Fibroblast of pulmonary artery (primary cell): ENCODE results near the gene SLC2A10.

Source experiments
- DNase-seq: peaks from one replicate; pipeline ENCODE4 v3.0.0-alpha.2; 2010; ENCODE audit warnings: low read depth
- H3K4me3 ChIP-seq: replicated peaks from 2 replicates; pipeline ENCODE4 v1.5.1; 2011; ENCODE audit warnings: low read depth, mild to moderate bottlenecking, control low read depth, low read length, moderate library complexity
- TF ChIP-seq, protein P1 (sequence below): IDR thresholded peaks from 2 replicates; pipeline ENCODE4 v1.5.1; 2011; ENCODE audit warnings: mild to moderate bottlenecking, control low read depth, low read length, inconsistent platforms; ENCODE audit errors: missing control alignments

Gene SLC2A10

DNA sequence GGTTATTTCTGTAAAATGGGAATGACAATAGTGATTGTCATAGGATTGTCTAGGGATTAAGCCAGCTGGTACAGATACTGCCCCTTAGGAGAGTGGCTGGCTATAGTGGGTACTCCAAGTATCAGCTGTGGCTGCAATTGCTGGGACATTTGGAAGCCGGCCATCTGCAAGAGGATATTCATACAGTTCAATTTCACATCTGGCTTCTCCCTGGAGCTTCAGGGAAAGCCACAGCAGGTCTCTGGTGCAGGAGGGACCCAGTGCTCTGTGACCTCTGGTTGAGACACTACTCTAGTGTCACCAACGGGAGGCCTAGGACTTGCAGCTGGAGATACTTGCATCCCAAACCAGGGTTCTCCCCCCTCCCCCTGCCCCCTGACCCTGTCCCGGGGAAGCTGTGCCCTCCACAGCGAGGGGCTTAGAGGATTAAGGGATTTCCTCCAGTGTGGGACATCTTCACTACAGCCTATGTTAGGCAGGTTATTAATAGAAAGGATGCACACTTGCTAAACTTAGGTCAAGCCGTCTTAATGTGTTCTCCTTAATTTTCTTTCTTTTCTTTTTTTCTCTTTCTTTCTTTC lies 2.7 kb downstream of the SLC2A10 start:
- TF ChIP-seq, protein P1, sequence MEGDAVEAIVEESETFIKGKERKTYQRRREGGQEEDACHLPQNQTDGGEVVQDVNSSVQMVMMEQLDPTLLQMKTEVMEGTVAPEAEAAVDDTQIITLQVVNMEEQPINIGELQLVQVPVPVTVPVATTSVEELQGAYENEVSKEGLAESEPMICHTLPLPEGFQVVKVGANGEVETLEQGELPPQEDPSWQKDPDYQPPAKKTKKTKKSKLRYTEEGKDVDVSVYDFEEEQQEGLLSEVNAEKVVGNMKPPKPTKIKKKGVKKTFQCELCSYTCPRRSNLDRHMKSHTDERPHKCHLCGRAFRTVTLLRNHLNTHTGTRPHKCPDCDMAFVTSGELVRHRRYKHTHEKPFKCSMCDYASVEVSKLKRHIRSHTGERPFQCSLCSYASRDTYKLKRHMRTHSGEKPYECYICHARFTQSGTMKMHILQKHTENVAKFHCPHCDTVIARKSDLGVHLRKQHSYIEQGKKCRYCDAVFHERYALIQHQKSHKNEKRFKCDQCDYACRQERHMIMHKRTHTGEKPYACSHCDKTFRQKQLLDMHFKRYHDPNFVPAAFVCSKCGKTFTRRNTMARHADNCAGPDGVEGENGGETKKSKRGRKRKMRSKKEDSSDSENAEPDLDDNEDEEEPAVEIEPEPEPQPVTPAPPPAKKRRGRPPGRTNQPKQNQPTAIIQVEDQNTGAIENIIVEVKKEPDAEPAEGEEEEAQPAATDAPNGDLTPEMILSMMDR, result no peak
- no peak overlapping the region for H3K4me3 ChIP-seq
- no peak for DNase-seq

DNA sequence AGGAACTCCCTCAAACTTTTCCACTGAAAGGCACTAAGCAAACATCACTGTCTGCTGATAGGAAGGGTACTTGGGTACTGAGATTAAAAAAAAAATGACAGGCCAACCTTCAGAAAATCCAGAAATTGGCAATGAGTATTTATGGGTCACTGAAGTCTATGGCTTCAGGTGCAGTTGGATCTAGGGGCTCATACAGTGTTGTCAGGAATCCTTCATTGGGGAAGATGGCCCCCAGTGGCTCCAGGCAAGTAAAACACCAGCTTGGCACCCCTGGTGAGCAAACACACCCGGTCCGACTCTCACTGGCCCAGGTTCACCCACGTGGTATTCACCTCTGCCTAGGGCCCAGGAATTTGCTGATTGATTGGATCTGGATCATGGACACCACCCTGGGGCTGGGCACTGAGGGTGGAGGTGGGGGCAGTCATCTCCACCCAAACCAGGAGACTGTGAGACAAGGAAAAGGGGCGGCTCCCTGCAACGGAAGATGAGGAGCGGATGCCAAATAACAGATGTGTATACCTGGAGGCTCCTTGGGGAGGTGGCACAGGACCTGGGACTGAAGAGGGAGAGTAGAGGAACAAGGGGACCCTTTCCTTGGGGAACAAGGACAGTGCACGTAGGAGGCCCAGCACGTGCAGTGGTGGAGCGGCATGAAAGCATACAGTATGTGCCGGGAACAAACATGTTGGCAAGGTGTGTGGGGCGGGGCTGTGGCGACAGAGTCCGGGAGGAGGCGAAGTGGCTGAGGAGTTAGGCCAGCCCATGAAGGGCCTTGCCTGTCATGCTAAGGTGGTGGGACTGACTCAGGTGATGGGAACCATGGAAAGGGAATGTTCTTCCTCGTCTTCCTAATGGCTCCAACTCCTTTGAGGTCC lies 4.7 kb downstream of the SLC2A10 start:
- H3K4me3 ChIP-seq, result no peak overlapping the region
- TF ChIP-seq, protein P1, result no peak
- no peak for DNase-seq

DNA sequence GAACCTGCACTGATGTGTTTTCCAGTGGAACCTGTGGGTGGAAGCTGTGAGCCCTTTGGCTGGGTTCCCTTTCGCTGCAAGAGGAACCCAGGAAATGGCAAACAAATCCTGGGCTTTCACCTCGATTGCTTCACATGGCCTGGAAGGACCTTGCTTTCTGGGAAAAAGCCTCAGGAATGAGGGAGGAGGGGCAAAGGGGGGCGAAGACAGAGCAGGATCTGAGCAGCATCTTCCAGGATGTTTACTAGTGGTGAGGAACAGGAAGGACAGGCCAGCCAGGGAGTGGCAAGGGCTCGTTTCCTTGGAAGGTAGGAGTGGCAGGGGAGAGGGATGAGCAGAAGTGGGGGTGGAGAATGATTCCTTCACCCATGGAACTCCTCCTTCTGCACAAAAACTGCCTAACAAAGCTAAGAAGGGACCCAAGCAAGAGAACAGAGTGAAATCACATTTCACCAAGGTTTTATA lies 5.9 kb downstream of the SLC2A10 start:
- peak; percentile 83 for DNase-seq
- no peak overlapping the region for H3K4me3 ChIP-seq
- TF ChIP-seq, protein P1, result peak; percentile 6

DNA sequence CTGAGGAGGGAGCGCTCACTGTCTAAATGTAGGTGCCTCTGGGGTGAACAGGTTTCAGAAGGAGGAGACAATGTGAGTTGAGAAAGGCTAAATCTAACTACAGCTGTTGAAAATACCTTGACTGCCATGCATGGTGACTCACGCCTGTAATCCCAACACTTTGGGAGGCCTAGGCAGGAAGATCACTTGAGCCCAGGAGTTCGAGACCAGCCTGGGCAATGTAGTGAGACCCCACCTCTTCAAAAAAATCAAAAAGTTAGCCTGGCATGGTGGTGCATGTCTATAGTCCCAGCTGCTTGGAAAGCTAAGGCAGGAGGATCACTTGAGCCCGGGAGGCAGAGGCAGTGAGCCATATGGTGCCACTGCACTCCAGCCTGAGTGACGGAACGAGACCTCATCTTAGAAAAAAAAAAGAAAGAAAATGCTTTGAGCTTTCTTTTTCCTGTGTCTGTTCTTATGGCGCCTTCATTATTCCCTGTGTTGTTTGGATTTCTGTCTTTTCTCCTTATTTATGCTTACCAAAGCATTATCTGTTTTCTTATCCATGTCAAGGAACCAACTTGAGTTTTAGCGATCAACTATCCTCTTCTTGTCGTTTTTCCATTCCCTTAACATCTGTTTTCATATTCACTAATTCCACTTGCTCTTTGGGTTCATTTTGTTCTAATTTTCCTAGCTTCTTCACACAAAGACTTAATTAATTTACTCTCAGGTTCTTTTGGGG lies 8.5 kb downstream of the SLC2A10 start:
- DNase-seq, result no peak
- H3K4me3 ChIP-seq, result no peak overlapping the region
- TF ChIP-seq, protein P1, result no peak

DNA sequence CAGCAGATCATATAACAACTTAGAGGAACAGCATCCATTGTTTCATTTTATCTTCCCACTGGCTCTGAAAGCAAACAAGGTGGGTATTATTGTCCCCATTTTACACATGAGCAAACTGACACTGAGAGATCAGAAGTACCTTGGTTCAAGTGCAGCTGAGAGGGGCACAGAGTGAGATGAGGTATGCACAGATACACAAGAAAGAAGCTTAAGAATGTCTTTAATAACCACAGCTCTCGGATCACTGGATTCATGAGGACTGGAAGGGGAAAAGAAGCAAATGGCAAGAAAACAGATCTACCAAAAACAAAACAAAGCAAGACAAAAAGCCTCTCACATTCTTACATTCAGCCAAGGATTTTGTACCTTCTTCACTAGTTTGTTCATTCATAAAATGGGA lies 10.6 kb downstream of the SLC2A10 start:
- no peak for DNase-seq
- H3K4me3 ChIP-seq, result no peak overlapping the region
- TF ChIP-seq, protein P1, result no peak

DNA sequence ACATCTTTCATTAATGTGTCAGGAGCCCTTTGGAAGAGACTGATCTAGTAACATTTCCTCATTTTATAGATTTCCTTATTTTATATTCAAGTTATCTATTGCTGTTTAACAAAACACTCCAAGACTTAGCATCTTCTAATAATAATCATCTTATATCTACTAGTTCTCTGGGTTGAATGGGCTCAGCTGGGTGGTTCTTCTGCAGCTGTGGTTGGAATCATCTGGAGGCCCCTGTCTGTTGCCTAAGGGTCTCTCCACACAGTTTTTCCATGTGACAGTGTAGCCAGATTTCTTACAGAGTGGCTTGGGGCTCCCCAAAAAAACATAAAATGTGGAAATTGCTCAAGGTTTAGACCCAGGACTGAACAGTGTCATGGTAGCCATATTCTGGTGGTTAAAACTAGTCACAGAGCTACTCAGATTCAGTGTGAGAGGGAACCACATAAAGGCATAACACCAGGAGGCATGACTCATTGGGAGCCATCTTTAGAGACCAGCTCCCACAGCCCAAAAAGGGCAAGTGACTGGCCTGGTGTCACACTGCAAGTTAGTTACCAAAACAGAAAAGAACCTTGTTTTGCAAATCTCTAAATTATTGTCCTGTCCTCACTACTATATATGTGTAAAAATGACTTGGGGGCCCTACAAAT lies 11.5 kb downstream of the SLC2A10 start:
- DNase-seq, result no peak

More for the DNA sequence above, 11.5 kb downstream of the SLC2A10 start:
- TF ChIP-seq, protein P1, result no peak
- H3K4me3 ChIP-seq, result no peak overlapping the region
